ENCODE data around the gene GABPB1. TPM values are rescaled to one million over a fixed set of nuclear protein-coding genes. Genes with fewer than 3 reads are reported as not detected.

The GABPB1 gene
- total RNA-seq, 2 donors from 2014 or later: 4.9 to 6.7 TPM

GRCh38 chr15:50244959-50245624 is 109.9 kb downstream of the GABPB1 start:
- H3K36me3 ChIP-seq (replicated peaks in 1 of 2; ENCODE audit: insufficient read depth in 1 of 2, low read depth in 2 of 2): no peaks in the 10 kb centered on the region
- no peaks in the 10 kb centered on the region for H3K27me3 ChIP-seq
- 56 to 62% methylated on average over 2 of the region's 2 CpGs for WGBS, 2 donors
- intact Hi-C loops (cut with DNase I): no loop called here
- H3K9me3 ChIP-seq: no peaks in the 10 kb centered on the region
- H3K4me3 ChIP-seq: no peak overlapping the region
- no peak overlapping the region for H3K27ac ChIP-seq
- ATAC-seq (no peak), DNase-seq (no peak)
- TF ChIP-seq POLR2A (IDR thresholded peaks at IDR 0.05) (no peak), CTCF (IDR thresholded peaks at IDR 0.05) (no peak)
- no peaks in the 10 kb centered on the region for H3K4me1 ChIP-seq

DNA sequence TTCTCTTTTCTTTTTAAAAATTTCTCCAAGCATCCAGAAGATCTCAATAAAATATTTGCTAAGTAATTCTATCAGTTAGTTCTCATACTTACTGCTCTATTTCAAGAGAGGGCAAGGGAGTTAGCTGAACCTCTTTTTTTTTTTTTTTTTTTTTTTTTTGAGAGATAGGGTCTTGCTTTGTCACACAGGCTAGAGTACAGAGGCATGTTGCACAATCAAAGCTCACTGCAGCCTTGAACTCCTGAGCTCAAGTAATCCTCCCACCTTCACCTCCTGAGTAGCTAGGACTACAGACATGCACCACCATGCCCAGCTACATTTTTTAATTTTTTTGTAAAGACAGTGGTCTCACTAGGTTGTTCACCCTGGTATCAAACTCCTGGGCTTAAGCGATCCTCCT is 110.8 kb downstream of the GABPB1 start:
- no peak for ATAC-seq
- Histone ChIP-seq H3K36me3 (replicated peaks in 1 of 2; ENCODE audit: insufficient read depth in 1 of 2, low read depth in 2 of 2) (no peaks in the 10 kb centered on the region), H3K27me3 (no peaks in the 10 kb centered on the region), H3K9me3 (no peaks in the 10 kb centered on the region), H3K4me3 (no peak overlapping the region), H3K27ac (no peak overlapping the region), H3K4me1 (no peaks in the 10 kb centered on the region)
- no peak for DNase-seq
- 93 to 100% methylated on average over 1 of the region's 1 CpG for WGBS, 2 donors
- intact Hi-C loops (cut with DNase I): no loop called here
- TF ChIP-seq CTCF (IDR thresholded peaks at IDR 0.05) (no peak), POLR2A (IDR thresholded peaks at IDR 0.05) (no peak)

DNA sequence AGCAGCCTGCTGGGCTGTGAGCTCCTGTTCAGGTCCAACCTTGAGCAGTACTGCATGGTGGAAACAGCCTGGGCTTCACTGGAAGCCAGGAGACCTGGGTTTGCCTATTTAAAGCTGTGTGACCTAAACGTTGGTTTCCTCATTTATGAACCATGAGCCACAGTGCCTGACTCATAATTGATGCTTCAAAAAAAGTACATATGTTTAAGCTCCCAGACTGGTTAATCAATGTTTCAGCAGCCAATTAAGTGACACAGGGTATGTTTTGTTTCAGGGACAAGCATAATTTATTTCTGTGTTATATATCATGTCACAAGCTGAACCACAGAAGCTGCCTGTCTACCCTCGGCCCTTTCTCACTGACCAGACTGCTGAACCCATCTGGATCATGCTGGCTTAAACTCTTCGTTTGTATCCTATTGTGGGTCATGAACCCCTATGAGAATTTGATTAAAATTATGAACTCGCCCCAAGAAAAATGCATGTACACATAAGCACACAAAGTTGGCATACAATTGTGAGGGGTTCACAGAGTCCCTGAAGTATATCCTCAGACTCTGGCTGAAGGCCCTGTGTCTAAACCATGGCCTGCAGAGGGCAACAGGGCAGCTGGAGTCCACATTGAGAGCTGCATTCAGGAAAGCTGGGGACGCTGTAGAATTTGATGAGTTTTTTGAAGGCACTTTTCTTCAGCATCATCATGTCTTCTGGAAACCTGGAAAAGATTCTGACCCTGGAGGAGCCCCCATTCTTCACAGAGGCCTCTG is 113.1 kb downstream of the GABPB1 start:
- H3K4me1 ChIP-seq: no peaks in the 10 kb centered on the region
- no peaks in the 10 kb centered on the region for H3K36me3 ChIP-seq (replicated peaks in 1 of 2; ENCODE audit: insufficient read depth in 1 of 2, low read depth in 2 of 2)
- WGBS, 2 donors: 50 to 55% methylated on average over 5 of the region's 5 CpGs
- no peak for ATAC-seq
- no peak overlapping the region for H3K4me3 ChIP-seq
- H3K9me3 ChIP-seq: no peaks in the 10 kb centered on the region
- no peak overlapping the region for H3K27ac ChIP-seq
- no peak for DNase-seq
- TF ChIP-seq CTCF (IDR thresholded peaks at IDR 0.05) (no peak), POLR2A (IDR thresholded peaks at IDR 0.05) (no peak)
- no peaks in the 10 kb centered on the region for H3K27me3 ChIP-seq
- intact Hi-C loops (cut with DNase I): no loop called here

DNA sequence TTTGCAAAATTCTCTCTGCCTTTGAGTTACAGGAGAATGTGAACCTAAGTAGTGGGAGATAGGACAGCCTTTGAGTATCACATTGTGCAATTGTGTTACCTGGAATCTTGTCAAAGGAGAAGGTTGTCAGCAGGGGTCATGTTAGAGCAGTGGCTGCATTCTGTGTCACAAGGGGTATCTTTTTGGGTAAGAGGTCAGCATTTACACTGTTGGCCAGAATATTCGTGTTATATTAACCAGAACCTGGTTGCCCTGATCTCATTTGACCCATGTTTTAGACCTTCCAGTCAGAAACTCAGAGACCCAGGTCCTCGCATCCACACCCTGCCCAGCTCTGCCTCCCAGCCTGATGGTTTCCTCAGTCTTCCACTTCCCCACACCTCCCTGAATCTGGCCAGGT is 116.7 kb downstream of the GABPB1 start:
- no peak overlapping the region for H3K4me3 ChIP-seq
- TF ChIP-seq POLR2A (IDR thresholded peaks at IDR 0.05) (no peak), CTCF (IDR thresholded peaks at IDR 0.05) (no peak)
- no peaks in the 10 kb centered on the region for H3K36me3 ChIP-seq (replicated peaks in 1 of 2; ENCODE audit: insufficient read depth in 1 of 2, low read depth in 2 of 2)
- no peaks in the 10 kb centered on the region for H3K27me3 ChIP-seq
- intact Hi-C loops (cut with DNase I): no loop called here
- no peaks in the 10 kb centered on the region for H3K9me3 ChIP-seq
- ATAC-seq (no peak), DNase-seq (no peak)
- no peaks in the 10 kb centered on the region for H3K4me1 ChIP-seq
- WGBS, 2 donors: 76 to 83% methylated on average over 2 of the region's 2 CpGs
- H3K27ac ChIP-seq: no peak overlapping the region

All from body of pancreas (tissue), 4 donors.